Left lung (tissue), 10 donors: ENCODE data around the gene RASSF4. TPM values are rescaled to one million over a fixed set of nuclear protein-coding genes. Genes with fewer than 3 reads are reported as not detected.

ENCODE experiments used
- ATAC-seq: fragments of 200-7000 bp; cut with Tn5 transposase; one replicate; pipeline ENCODE4 v1.9.1; 2020; ENCODE audit warnings: moderate library complexity
- DNase-seq, 4 donors: peaks; one replicate each; pipeline ENCODE4 v3.0.0-alpha.2; 2013 to 2020
- H3K27ac ChIP-seq, 2 donors: fragments of 200-600 bp; sonication (generic) in 1 of 2; one replicate each; pipeline versions ENCODE4 v1.5.0 to v1.8.0; 2020 to 2021
- H3K27me3 ChIP-seq, 2 donors: fragments of 200-600 bp; sonication (generic) in 1 of 2; one replicate each; pipeline versions ENCODE4 v1.5.0 to v1.8.0; 2020 to 2021
- H3K36me3 ChIP-seq, 2 donors: fragments of 200-600 bp; sonication (generic) in 1 of 2; one replicate each; pipeline versions ENCODE4 v1.5.0 to v1.8.0; 2020 to 2021
- H3K4me1 ChIP-seq, 2 donors: fragments of 200-600 bp; one replicate each; pipeline ENCODE4 v1.8.0; 2021
- H3K4me3 ChIP-seq, 2 donors: fragments of 200-600 bp; sonication (generic) in 1 of 2; one replicate each; pipeline versions ENCODE4 v1.5.0 to v1.8.0; 2020 to 2021; ENCODE audit warnings: mild to moderate bottlenecking in 1 of 2
- H3K9me3 ChIP-seq, 2 donors: fragments of 200-600 bp; sonication (generic) in 1 of 2; one replicate each; pipeline versions ENCODE4 v1.5.0 to v1.8.0; 2020 to 2021
- CTCF ChIP-seq, 2 donors: fragments of 200-600 bp; sonication (generic) in 1 of 2; IDR thresholded peaks; one replicate each; pipeline versions ENCODE4 v1.5.0 to v1.8.0; 2021; ENCODE audit warnings: antibody characterized with exemption in 2 of 2
- intact Hi-C, 2 donors: fragments of 100-400 bp; cut with DNase I; formaldehyde crosslinking; loops; one replicate each; pipeline versions ENCODE4 v1.11.2 to v1.14.2; 2022
- polyA plus RNA-seq, 6 donors: library from polyadenylated mRNA; unstranded; fragments of 120-200 nt; gene quantifications; one replicate each; pipeline ENCODE4 v1.2.1, GENCODE V29; 2013; ENCODE audit not compliant: insufficient read length in 6 of 6
- total RNA-seq, 2 donors: library from RNA; stranded (reverse); fragmentation: NEBNext Ultra II Directional; extraction: Animal tissue kit (Norgen Biotek cat#: 25700); gene quantifications; one replicate each; pipeline ENCODE4 v1.2.1, GENCODE V29; 2021
- donor health status: DM: no; HTN: yes; CAD: no.
- donor health status: DM: no; HTN: no; CAD: no.

RASSF4 gene
- total and polyA plus RNA-seq, 8 donors = 17.1 to 54.7 (median 20.7) TPM

- Histone ChIP-seq H3K27ac (no peak overlapping the region), H3K4me1 (peaks cover 0 to 9% of the 10 kb centered on the region in 2 donors)
- no peak for TF ChIP-seq CTCF (IDR thresholded peaks at IDR 0.05)
Observed at GRCh38 chr10:44923611-44924010, 36.0 kb upstream of the RASSF4 start.

GRCh38 chr10:44924261-44925040, 35.2 kb upstream of the RASSF4 start:
- Histone ChIP-seq H3K4me1 (peaks cover 0 to 9% of the 10 kb centered on the region in 2 donors), H3K27ac (no peak overlapping the region), H3K9me3 (no peaks in the 10 kb centered on the region), H3K4me3 (no peak overlapping the region), H3K27me3 (no peaks in the 10 kb centered on the region), H3K36me3 (no peaks in the 10 kb centered on the region)
- intact Hi-C loops = no loop called here
- DNase-seq = no peak
- no peak for TF ChIP-seq CTCF (IDR thresholded peaks at IDR 0.05)
- no peak for ATAC-seq

More at GRCh38 chr10:44923611-44924010, 36.0 kb upstream of the RASSF4 start:
- H3K9me3 ChIP-seq = no peaks in the 10 kb centered on the region
- ATAC-seq (no peak), DNase-seq (no peak)
- no peaks in the 10 kb centered on the region for H3K36me3 ChIP-seq
- intact Hi-C loops = no loop called here
- no peaks in the 10 kb centered on the region for H3K27me3 ChIP-seq
- no peak overlapping the region for H3K4me3 ChIP-seq

- DNase-seq = peak in 1 of 4 donors; percentile 31
- H3K4me1 ChIP-seq = peaks cover 0 to 9% of the 10 kb centered on the region in 2 donors
- no peak overlapping the region for H3K27ac ChIP-seq
- no peak for TF ChIP-seq CTCF (IDR thresholded peaks at IDR 0.05)
- intact Hi-C loops = no loop called here
- H3K9me3 ChIP-seq = no peaks in the 10 kb centered on the region
- no peak overlapping the region for H3K4me3 ChIP-seq
- peak; percentile 26 for ATAC-seq
- no peaks in the 10 kb centered on the region for H3K36me3 ChIP-seq
- H3K27me3 ChIP-seq = no peaks in the 10 kb centered on the region
Observed at GRCh38 chr10:44925224-44925623, 34.4 kb upstream of the RASSF4 start.

DNA sequence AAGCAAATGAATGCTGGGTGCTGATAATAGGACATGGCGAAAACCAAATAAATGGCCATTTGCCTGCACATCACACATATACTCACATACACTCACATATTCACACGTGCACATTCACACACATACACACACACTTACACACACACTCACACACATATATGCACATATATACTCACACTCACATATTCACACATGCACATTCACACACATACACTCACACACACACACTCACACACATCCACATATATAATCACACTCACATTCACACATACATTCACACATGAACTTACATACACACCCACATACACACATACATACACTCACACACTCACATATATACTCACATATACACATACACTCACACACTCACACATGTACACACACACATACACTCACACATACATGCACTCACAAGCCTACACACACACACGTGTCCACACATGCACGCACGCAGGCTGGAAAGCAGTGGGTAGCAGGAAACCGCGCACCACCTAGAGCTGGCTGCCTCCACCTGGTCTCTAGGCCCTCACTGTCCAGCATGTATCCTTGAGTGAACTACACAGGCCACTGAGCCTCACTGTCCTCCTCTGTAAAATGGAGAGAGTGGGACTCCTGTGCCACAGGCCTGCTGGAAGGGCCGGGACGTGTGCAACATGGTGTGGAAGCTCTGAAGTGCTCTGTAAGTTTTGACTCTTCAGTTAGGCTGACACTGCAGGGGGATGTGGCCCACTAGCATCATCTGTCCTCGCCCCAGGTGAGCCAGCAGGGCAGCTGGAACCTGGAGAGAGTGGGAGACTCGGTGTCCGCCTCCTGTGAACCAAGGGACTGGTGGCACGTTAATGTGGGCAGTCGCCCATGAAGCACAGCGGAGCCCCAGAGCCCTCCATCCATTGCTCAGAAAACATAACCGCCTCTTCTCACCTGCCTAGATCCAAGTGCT, 33.5 kb upstream of the RASSF4 start:
- H3K4me1 ChIP-seq = peaks cover 0 to 9% of the 10 kb centered on the region in 2 donors
- H3K27ac ChIP-seq = no peak overlapping the region
- ATAC-seq (no peak), DNase-seq (no peak)
- H3K4me3 ChIP-seq = no peak overlapping the region
- intact Hi-C loops = no loop called here
- H3K27me3 ChIP-seq = no peaks in the 10 kb centered on the region
- no peak for TF ChIP-seq CTCF (IDR thresholded peaks at IDR 0.05)
- H3K9me3 ChIP-seq = no peaks in the 10 kb centered on the region
- H3K36me3 ChIP-seq = no peaks in the 10 kb centered on the region
